IPS-11a (cell line): ENCODE measurements around the gene HOXD12.
A peak's percentile ranks its signal among the peaks of the same experiment; 100 is the strongest.

Experiments used
- H3K4me3 ChIP-seq: one replicate; pipeline ENCODE4 v1.5.1; 2013; ENCODE audit warnings: low read depth, low read length, control low read depth

Gene HOXD12

DNA sequence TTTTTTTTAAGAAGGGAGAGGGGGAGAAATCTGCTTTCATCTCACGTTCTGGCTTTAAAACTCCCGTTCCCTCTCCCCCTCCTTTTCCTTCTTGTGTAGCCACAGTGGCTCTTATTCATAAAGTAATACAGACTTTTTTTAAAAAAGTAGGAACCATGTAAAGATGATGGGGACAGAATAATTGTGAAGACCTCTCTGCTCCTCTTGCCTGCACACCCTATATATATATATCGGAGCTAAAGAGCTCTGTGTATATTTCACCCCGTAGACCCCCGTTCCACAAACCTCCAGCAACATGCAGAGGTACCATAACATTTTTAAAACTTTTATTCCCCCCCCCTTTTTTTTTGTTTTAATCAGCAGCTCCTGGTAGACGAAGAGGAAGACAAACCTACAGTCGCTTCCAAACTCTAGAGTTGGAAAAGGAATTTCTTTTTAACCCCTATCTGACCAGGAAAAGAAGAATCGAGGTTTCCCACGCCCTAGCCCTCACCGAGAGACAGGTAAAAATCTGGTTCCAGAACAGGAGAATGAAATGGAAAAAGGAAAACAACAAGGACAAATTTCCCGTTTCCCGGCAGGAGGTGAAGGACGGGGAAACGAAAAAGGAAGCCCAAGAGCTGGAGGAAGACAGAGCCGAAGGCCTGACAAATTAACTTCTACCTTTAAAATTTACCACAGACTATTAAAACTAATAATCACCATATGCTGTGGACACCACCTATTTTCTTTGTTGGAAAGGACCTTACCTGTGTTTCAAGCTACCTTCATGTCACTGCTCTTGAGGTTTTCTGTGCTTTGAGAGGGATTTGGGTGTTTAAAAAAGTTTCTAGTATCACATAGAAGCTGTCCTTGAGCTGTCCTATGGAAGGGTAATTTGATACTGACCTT lies 31.6 kb downstream of the HOXD12 start:
- no peak overlapping the region for H3K4me3 ChIP-seq

DNA sequence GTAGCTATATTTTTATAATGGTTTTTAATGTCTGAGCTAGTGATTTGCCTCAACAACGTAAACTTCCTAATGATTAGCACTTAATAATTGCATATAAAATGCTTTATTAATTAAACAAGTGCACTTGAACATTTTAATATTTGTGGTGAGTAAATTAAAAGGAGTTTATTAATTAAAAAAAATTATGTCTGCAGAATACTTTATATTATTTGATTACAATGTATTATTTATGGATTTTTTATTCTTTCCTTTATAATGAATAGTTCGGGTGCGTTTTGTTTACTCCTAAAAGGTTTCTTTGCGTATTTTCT lies 32.2 kb downstream of the HOXD12 start:
- no peak overlapping the region for H3K4me3 ChIP-seq

DNA sequence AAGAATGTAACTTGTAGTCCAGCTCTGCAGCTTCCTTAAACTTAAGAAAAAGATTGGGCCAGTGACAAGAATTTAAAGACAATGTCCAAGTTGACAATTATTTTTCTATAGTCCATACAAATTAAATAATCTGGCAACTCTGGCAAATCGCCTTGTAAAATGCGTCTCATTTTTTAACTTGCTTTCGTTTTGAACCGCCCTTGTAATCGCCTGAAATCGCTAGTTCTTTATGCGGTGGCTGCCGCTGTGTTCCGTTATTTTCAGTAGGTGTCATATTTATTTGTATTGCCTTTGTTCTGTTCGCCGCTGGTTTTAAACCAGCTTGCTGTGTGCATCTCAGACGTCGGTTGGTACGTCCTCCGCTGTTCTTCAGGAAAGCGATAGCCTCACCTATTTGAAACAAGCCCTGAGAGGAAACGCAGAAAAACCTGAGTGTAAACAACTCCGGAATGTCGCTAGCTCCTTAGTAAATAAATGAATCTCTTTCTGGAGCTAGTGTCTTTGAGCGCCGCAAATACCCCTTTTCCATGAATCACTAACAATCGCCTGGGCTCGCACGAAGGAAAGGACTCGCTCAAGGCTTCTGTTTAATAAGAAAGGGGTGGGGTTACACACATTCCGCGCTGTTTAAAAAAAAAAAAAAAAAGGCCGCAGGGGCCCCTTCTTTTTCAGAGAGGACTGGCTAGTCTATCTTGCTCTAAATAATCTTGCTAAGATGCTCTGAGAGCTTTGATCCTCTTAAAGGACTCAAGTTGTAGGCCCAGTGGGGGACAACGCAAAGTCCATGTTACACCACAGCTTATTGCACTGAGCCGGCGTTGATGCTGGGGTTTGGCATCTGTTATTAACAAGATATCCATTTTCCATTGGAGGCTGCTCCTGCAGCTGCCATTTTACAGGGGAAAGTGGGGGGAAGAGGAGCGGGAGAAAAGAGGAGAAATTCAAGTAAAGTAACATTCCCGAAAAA lies 32.9 kb downstream of the HOXD12 start:
- no peak overlapping the region for H3K4me3 ChIP-seq

DNA sequence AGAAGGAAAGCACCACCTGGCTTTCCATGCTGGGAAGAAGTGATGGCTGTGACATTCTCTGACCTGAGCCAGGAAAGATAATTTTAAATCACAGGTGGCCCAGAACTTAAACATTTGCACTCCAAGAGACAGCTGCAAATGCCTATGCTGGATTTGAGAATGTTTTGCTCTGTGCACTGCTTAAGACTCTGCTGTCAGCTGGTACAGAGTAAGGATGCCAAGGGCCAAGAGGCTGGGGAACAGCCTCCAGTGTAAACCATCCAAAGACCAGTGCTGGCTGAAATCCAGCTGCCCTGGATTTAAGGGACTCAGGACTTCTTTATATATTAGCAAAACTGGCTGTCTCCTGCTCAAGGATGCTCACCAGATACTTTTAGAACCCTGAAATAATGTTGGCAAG lies 33.8 kb downstream of the HOXD12 start:
- H3K4me3 ChIP-seq: no peak overlapping the region

DNA sequence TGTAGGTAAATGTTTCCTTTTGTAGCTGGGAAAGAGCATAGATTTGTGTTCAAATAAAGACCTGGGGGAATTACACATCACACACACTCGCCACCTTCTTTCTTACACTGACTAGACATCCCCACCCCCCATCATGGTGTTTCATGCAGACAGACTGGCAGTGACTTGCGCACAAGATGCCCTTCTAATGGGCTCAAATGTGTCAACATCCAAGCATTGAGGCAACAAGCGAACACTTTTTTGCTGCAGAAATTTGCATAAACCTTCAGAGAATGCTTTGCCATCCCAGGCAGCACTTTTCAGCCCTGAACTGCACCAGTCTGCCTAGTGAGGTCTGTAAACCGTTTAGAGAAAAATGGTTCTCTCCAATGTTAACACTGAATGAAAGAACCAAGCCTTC lies 34.4 kb downstream of the HOXD12 start:
- H3K4me3 ChIP-seq: no peak overlapping the region

DNA sequence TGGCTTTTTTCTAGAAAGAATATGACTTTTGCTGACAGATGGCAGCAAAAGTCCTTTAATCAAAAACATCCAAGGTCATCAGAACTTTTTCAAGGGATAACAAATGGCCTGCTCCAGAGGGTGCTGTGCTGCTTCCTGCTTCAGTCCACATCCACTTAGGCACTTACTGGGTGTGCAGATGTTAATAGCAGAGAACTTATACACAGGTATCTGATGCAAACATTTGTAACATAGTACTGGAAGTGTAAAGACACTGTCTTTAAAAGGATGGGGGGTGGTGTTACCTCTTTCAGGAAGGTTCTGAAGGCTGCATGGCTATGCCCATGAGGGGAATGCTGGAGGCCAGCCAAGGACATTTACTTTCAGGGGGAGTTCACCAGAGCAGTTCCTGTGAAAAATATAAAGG lies 35.4 kb downstream of the HOXD12 start:
- no peak overlapping the region for H3K4me3 ChIP-seq

DNA sequence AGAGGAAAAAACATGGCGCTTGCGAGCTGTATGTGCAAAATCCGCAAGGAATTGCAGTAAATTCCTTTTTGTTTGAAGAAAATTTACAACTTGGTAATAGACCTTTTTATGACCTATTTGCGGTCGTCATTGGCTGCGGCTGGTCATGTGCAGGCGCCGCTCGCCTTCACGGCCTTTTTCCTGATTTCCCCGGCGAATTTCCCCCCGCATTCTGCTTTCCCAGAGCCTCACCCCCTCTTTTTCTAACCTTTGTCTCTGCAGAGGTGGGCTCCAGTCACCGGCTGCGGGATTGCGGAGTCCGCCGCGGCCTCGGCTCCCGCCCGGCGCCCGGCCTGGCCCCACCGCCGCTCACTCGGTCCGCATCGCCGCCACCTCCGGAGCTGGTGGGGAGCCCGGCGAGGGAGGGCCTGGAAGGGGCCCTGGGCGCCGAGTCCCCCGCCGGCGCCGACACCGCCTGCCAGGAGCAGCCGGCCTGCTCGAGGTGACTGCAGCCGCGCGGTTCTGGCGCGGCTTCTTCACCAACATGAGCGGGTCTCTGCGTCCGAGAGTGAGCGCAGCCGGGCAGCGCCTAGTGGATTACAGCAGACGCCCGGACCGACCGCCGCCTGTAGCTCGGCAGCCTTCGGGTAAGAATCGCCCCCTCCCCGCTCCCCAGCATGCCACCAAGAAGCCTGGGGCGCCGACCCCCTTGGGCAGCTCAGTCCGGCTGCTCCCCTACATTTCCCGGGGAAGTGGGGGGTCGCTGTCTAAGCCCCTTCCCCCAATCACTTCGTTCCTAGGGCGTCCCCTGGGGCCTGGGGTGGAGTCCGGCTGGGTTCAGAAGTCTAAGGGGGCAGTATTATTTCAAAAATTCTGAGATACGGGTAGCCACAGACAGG lies 37.0 kb downstream of the HOXD12 start:
- H3K4me3 ChIP-seq: peak overlapping the region; percentile 15

DNA sequence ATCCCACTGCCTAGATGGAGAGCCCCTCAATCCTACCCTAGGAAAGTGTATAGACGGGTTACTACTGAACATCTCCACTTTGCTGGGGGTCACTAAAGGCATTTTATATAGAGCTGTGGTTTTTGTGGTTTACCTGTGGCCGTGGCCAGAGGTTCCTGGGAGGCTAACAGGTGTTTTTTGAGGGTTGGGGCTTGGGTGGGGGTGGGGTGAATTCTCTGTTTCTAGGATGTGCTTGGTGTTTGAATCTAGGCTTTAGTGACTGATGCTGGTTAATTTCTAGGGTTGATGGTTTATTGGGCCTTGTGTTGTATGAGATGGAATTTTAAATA lies 37.6 kb downstream of the HOXD12 start:
- no peak overlapping the region for H3K4me3 ChIP-seq

DNA sequence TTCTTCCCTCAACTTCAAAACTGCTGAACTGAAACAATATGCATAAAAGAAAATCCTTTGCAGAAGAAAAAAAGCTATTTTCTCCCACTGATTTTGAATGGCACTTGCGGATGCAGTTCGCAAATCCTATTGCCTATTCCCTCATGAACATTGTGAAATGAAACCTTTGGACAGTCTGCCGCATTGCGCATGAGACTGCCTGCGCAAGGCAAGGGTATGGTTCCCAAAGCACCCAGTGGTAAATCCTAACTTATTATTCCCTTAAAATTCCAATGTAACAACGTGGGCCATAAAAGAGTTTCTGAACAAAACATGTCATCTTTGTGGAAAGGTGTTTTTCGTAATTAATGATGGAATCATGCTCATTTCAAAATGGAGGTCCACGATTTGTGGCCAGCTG lies 38.3 kb downstream of the HOXD12 start:
- H3K4me3 ChIP-seq: no peak overlapping the region

DNA sequence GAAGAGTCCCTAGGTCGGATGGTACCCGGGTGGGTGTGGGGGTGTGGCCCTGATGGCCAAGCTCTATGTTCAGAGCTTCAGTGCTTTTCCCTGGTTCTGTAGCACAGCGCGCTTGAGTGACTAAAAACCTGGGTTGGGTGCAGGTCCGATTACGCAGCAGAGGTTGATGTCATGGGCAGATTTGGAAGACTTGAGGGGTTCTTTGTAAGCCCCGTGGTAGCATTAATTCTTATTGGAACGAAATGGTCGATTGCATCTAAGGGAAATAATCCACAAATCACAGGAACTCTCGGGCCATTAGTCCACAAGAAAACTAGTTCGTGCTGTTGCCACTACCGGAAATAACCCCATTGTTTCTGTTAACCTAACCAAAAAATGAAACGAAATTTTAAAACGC lies 38.9 kb downstream of the HOXD12 start:
- no peak overlapping the region for H3K4me3 ChIP-seq

DNA sequence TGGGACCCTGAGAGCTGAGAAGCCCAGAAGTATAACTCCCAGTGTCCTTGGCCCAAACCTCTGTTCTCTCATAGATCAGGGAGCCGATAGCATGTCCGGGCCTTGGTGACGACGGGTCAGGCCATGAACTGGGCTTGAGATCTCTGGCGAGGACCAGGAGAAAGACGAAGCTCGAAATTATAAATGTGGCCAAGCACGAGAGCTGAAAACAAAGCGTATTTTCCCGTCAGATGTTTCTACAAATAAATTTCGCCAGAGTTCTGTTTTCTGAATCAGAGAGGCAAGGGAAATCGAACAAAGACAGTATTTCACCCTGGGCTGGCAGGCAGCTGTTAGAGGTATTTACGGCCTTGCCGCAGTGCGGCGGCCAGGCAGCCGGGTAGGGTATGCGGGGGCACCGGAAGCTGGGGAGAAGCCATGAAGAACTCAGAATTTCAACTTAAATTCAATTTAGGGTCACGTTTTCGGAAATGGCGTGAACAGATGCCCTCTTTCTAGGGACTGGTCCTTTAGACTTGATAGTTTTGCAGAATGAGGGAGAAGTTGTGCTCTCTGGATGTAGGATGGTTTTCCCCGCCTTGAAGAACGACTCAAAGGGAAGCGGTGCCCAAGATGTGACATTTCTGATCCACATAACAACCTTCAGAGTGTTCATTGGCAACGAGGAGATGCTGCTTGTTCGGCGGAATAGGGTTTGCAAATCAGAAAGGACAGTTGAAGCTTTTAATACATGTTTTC lies 39.5 kb downstream of the HOXD12 start:
- H3K4me3 ChIP-seq: no peak overlapping the region

DNA sequence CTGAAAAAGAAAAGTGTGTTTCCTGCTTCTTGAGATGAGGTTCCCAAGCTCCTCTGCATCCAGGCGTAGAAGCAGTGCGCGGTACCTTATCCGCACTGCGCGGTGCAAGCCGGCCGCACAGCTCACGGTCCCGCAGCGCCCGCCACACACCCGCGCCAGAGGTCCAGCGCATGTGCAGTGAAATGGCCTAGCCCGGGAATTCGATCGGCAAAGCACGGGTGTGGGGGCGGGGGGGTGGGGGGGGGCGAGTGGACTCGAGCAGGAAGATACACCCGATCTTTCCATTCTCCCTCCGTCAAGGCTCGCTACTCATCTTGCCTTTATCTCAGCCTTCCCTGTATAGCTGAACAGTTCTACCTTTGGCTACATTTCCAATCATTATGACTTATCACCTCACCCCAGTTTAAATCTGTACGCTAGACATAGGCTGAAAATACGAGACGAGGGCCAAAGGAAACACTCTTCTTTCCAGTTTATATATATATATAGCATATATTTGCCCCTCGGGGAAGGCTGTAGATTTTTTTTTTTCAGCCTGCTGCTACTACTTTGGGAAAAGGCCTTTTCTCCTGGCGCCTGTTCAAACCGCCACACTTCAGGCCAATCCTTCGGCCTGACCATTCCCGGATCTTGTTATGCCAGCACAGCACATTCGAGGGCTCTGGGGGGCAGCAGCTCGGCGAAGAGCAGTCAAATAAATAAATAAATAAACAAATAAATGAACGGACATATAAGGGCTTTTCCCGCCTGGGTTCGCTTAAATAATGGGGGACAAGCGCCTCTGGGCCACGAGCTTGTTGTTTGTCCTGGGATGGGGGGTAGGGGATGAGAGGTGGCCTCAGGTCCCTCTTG lies 40.3 kb downstream of the HOXD12 start:
- H3K4me3 ChIP-seq: no peak overlapping the region

DNA sequence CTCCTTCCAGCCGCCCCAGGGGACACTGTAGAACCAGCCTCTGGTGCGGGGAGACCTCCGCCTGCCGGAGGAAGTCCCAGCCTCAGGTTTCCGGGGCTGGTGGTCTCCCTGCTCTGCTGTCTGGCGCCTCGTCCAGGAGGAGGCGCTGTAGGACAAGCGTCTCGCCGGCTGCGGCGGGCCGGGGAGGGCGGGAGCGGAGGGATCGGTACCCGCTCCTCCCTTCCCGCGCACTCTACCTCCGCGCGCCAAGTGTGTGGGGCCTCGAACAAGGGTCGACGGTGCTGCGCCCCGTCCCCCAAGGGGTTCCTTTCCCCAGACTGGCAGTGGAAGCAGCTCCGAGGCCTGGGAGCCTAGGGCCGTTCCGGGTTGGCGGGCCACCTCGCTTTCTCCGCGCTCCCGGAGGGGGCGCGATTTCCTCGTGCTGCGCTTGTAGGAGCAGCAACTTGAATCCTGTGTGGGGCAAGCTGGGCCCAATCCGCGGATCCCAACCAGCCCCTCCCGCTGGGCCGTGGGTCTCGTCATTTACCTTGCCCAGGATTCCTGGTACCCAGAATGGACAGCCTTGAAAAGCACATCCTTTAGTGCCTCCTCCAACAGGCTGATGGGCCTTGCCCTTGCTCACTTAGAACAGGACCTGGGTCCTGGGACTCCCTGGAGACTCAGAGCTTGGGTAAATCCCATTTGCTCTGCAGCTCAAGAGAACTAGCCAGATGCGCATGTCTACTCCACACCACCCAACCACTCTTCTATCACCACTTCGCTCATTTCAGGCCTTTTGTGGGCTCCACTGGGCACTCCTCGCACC lies 41.1 kb downstream of the HOXD12 start:
- H3K4me3 ChIP-seq: peak overlapping the region; percentile 38

DNA sequence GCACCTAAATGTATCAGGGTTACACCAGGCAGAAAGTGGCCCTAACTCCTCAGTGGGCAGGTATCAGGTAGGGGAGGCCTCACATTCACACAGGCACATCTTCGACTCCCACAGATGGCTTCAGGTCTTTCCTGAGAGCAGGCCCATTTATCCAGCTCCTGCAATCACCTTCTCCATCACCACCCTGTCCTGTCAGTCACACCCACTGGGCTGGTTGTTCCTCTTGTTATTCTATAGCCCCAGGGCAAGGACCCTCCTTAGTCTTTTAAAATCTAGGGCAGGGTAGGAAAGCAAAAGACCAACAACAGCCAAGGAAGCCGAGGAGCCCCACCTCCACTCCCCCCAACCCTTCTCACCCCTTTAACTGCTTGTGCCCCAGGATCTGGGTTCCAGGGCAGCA lies 42.7 kb downstream of the HOXD12 start:
- H3K4me3 ChIP-seq: no peak overlapping the region

DNA sequence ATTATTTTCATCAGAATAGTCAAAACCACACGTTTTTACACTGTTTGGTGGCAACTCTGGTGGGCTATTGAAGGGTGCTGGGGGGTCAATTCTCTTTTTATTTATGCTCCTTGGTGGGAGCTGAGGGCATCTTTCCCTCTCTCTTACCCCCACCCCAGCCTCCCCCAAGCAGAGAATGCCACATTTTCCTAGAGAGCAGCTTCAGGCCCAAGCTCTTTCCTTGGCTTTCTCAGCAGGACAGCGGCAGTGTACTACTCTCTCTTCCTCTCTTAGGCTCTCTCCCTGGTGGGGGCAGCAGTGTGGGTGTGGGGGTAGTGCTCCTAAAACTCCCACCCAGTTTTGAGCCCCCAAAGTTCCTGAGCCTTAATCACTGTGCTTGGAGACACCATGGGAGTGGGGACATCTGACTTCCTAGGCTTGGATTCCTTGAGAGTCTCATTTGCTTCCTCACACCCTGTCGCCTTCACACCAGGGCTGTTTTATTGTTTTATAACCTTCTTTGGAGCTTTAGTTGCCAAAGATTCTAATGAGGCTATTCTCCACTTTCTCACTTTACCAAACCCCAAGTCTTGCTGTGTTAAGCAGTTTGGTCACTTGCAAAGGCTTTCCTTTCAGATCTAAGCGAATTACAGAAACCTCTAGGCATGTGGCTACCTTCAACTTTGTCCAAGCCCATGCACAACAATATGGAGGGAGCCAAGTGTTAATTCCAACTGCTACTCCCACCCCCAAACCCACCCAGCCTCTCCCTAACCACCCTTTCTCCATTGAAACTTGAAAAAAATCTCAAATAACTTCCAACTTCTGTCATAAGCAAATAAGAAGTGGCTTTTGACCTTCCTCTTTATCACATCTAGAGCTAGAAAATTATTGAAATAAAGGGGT lies 45.7 kb downstream of the HOXD12 start:
- no peak overlapping the region for H3K4me3 ChIP-seq

DNA sequence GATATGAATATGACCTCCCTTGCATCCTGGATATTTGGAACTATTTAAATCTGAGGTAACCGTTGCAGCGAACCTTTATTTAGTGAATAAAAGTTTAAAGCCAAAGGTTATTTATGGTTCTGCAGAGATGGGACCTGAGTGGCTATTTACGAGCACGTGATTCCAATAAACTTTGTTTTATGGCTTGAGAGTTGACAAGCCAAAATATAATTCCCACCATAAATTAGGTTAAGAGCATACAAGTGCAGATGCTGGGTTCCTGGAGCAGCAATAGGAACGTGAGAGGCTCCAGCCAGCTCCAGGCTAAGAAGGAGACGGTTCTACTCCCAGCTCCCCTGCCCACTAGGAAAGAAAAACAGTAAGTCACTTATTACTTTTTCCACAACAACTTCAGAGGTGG lies 46.5 kb downstream of the HOXD12 start:
- H3K4me3 ChIP-seq: no peak overlapping the region

DNA sequence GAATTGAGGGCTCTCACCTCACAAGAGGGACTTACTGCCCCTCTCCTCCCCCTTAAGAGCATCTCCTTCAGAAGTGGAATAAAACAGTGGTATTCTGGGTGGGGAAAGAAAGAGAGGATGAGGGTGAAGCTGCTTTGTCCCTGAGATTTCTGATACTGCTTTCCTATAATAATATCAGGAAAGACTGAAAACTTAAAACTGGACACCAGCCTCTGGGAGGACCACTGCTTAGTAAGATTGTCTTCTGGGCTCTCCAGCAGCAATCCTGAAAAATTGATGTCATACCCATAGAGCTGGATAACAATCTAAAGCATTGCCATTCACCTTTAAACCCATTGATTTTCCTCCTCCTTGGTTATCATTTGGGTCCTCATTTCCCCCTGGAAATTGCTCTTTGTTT lies 47.0 kb downstream of the HOXD12 start:
- H3K4me3 ChIP-seq: no peak overlapping the region
